Measurements from ENCODE around the gene PAK5. TPM values are rescaled to one million over a fixed set of nuclear protein-coding genes. Genes with fewer than 3 reads are reported as not detected.

Gene PAK5
- total and polyA plus RNA-seq, 11 donors = not detected

- Histone ChIP-seq H3K27me3 (no peaks in the 10 kb centered on the region), H3K27ac (no peak overlapping the region), H3K4me1 (no peaks in the 10 kb centered on the region), H3K4me3 (no peak overlapping the region), H3K9me3 (no peaks in the 10 kb centered on the region), H3K36me3 (no peaks in the 10 kb centered on the region)
- TF ChIP-seq CTCF (IDR thresholded peaks at IDR 0.05) = no peak
- no peak for TF ChIP-seq POLR2A (IDR thresholded peaks at IDR 0.05)
- DNase-seq (no peak), ATAC-seq (no peak)
- intact Hi-C loops (cut with DNase I) = no loop called here
- WGBS, 4 donors = 44 to 55% (median 52%) methylated on average over 3 of the region's 3 CpGs
These were observed 128.2 kb downstream of the PAK5 start for GRCh38 chr20:9710685-9711084.

- intact Hi-C loops (cut with DNase I) = no loop called here
- ATAC-seq = no peak
- TF ChIP-seq CTCF (IDR thresholded peaks at IDR 0.05) (no peak), POLR2A (IDR thresholded peaks at IDR 0.05) (no peak)
- no peak overlapping the region for H3K4me3 ChIP-seq
- H3K27me3 ChIP-seq = peaks cover 0 to 3% (median 0%) of the 10 kb centered on the region in 9 donors
- H3K36me3 ChIP-seq = no peaks in the 10 kb centered on the region
- no peak overlapping the region for H3K27ac ChIP-seq
- no peaks in the 10 kb centered on the region for H3K4me1 ChIP-seq
- 50 to 65% (median 58%) methylated on average over 4 of the region's 4 CpGs for WGBS, 4 donors
- no peaks in the 10 kb centered on the region for H3K9me3 ChIP-seq
- DNase-seq = no peak
These were observed 133.0 kb downstream of the PAK5 start for GRCh38 chr20:9705722-9706476.

GRCh38 chr20:9699181-9699580 is 139.7 kb downstream of the PAK5 start:
- H3K4me1 ChIP-seq = no peaks in the 10 kb centered on the region
- H3K27me3 ChIP-seq = peaks cover 0 to 17% (median 0%) of the 10 kb centered on the region in 9 donors
- ATAC-seq (no peak), DNase-seq (no peak)
- intact Hi-C loops (cut with DNase I) = no loop called here
- H3K36me3 ChIP-seq = no peaks in the 10 kb centered on the region
- TF ChIP-seq CTCF (IDR thresholded peaks at IDR 0.05) (no peak), POLR2A (IDR thresholded peaks at IDR 0.05) (no peak)
- H3K4me3 ChIP-seq = no peak overlapping the region
- no peaks in the 10 kb centered on the region for H3K9me3 ChIP-seq
- no peak overlapping the region for H3K27ac ChIP-seq

GRCh38 chr20:9689041-9689440 is 149.8 kb downstream of the PAK5 start:
- no peak for ATAC-seq
- no peak for TF ChIP-seq CTCF (IDR thresholded peaks at IDR 0.05)
- Histone ChIP-seq H3K36me3 (no peaks in the 10 kb centered on the region), H3K9me3 (no peaks in the 10 kb centered on the region), H3K27me3 (peaks cover 0 to 5% (median 0%) of the 10 kb centered on the region in 9 donors), H3K27ac (no peak overlapping the region), H3K4me3 (no peak overlapping the region), H3K4me1 (no peaks in the 10 kb centered on the region)
- DNase-seq = no peak
- intact Hi-C loops (cut with DNase I) = loop anchor here in 1 of 10 donors (10.0 kb wide), 1 partner anchor 64 kb away; no protein-coding TSS in a partner anchor
- 47 to 50% (median 48%) methylated on average over 5 of the region's 5 CpGs for WGBS, 4 donors
